ENCODE data around the gene HJV. TPM values are rescaled to one million over a fixed set of nuclear protein-coding genes. Genes with fewer than 3 reads are reported as not detected.
A peak's percentile ranks its signal among the peaks of the same experiment; 100 is the strongest.

Gene HJV
- total RNA-seq, 1 donor from 2014 or later, result not detected

DNA sequence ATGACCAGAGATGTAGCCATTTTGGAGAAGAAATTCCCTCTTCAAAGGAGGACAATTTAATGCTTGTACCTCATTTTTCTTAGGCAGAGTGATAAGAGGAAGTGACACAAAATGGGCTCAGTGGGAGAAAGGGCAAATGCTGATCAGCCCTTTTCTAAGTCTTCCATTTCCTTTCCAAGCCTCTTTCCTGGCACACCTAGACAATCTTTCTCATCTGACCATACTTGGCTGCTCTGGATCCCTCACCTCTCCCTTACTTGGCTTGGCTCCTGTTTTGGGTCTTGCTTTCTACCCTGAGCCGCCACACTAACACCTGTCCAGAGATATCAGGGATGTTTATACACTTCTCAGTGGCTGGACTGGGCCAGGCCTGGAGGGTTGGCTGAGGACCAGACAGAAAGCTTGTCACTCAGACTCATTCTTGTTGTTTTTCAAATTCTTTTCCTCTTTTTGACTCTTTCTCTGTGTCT lies 38.3 kb downstream of the HJV start:
- Mint-ChIP-seq H3K27ac (ENCODE audit: unreplicated experiment) (peak overlapping the region; percentile 16), H3K4me1 (ENCODE audit: unreplicated experiment) (peaks cover 17% of the 10 kb centered on the region), H3K27me3 (ENCODE audit: unreplicated experiment) (no peaks in the 10 kb centered on the region), H3K4me3 (ENCODE audit: unreplicated experiment) (no peak overlapping the region), H3K9me3 (ENCODE audit: unreplicated experiment) (no peaks in the 10 kb centered on the region), H3K36me3 (ENCODE audit: unreplicated experiment) (no peaks in the 10 kb centered on the region)
- DNase-seq (ENCODE audit: extremely low spot score, unreplicated experiment), result no peak
- TF ChIP-seq, protein P1, sequence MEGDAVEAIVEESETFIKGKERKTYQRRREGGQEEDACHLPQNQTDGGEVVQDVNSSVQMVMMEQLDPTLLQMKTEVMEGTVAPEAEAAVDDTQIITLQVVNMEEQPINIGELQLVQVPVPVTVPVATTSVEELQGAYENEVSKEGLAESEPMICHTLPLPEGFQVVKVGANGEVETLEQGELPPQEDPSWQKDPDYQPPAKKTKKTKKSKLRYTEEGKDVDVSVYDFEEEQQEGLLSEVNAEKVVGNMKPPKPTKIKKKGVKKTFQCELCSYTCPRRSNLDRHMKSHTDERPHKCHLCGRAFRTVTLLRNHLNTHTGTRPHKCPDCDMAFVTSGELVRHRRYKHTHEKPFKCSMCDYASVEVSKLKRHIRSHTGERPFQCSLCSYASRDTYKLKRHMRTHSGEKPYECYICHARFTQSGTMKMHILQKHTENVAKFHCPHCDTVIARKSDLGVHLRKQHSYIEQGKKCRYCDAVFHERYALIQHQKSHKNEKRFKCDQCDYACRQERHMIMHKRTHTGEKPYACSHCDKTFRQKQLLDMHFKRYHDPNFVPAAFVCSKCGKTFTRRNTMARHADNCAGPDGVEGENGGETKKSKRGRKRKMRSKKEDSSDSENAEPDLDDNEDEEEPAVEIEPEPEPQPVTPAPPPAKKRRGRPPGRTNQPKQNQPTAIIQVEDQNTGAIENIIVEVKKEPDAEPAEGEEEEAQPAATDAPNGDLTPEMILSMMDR (IDR thresholded peaks at IDR 0.05), result no peak

DNA sequence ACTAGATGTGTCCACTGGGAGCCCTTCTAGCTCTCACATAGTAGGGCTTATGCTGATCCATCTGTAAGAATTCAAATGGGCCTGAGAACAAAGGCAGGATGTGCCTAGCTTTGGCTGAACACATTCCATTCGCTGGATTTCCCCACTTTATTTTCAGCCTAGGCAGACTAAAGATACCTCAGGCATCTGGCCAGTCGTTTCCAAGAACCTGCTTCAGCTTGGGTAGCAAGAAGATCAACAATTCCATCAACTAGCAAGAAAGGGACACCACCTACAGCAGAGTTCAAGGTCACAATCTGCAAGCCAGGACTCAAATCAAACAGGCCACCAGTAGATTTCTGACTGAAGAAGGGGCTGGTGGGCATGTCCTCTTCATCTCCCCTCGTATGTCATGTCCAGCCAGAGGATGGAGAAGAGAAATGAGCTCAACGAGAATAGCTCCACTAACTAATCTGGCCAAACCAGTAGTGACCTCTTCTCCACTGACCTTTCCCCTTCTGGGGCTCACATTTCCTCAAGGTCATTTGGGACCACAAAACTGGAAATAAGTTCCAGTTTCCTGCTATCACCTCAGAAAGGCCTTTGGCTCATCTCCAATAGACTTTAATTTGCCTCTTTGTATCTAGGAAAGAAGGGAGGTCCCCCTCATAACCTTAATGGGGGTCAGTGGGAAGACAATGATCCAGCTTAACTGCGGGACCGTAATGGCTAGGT lies 39.4 kb downstream of the HJV start:
- Mint-ChIP-seq H3K36me3 (ENCODE audit: unreplicated experiment) (no peaks in the 10 kb centered on the region), H3K4me3 (ENCODE audit: unreplicated experiment) (no peak overlapping the region), H3K27me3 (ENCODE audit: unreplicated experiment) (no peaks in the 10 kb centered on the region), H3K9me3 (ENCODE audit: unreplicated experiment) (no peaks in the 10 kb centered on the region), H3K4me1 (ENCODE audit: unreplicated experiment) (peaks cover 17% of the 10 kb centered on the region), H3K27ac (ENCODE audit: unreplicated experiment) (no peak overlapping the region)
- TF ChIP-seq, protein P1 (IDR thresholded peaks at IDR 0.05), result no peak
- DNase-seq (ENCODE audit: extremely low spot score, unreplicated experiment), result no peak

DNA sequence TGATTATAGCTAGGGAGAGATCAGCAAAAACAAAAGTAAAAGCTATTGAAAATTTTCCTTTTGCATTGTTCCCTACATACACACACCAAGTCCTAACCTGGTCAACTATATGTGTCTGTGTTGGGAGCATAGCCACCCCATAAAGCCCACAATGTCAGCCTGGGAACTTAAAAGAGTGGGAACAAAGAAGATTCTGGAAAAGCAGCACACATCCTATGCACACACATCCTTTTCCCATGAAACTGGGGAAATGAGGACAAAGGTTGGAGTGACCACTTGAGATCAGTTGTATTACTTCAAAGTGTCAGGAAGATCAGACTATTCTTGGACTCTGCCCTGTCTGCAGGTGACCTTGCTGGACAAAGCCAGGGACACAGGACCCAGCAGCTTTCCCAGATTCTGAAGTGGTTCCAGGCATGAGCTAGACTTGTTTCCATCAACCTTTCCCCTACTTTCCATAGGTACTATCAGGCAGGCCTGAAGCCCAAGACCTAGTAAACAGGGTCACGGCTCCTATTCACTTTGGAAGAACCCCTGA lies 41.0 kb downstream of the HJV start:
- H3K4me1 Mint-ChIP-seq (ENCODE audit: unreplicated experiment), result peaks cover 10% of the 10 kb centered on the region
- H3K9me3 Mint-ChIP-seq (ENCODE audit: unreplicated experiment), result no peaks in the 10 kb centered on the region
- H3K36me3 Mint-ChIP-seq (ENCODE audit: unreplicated experiment), result no peaks in the 10 kb centered on the region
- DNase-seq (ENCODE audit: extremely low spot score, unreplicated experiment), result no peak
- TF ChIP-seq, protein P1 (IDR thresholded peaks at IDR 0.05), result no peak
- no peak overlapping the region for H3K27ac Mint-ChIP-seq (ENCODE audit: unreplicated experiment)
- H3K4me3 Mint-ChIP-seq (ENCODE audit: unreplicated experiment), result no peak overlapping the region
- H3K27me3 Mint-ChIP-seq (ENCODE audit: unreplicated experiment), result no peaks in the 10 kb centered on the region

DNA sequence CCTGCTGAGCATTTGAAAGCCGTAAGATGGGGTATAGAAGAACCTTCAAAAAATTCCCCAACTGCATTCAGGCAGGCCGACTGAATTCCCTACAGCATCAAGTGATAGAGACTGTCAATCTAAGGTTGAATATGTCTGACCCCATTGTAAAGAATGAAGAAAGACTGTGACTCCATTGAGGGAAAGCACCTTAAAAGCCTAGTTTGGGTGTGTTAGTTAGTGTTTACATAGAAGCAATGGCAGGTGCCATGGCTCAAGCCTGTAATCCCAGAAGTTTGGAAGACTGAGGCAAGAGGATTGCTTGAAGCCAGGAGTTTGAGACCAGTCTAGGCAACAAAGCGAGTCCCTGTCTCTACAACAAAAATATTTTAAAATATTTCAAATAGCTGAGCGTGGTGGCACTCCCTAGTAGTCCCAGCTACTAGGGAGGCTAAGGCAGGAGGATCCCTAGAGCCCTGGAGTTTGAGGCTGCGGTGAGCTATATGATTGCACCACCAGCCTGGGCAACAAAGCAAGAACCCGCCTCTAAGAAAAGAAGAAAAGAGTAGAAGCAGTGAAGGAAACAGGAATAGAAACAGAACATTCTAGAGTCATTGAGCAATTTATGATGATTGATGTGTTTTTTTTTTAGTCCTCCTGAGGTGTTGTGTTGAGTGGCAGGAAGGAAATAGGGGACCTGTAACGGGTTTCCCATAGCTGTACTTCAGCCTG lies 41.6 kb downstream of the HJV start:
- TF ChIP-seq, protein P1 (IDR thresholded peaks at IDR 0.05), result no peak
- peaks cover 8% of the 10 kb centered on the region for H3K4me1 Mint-ChIP-seq (ENCODE audit: unreplicated experiment)

More for the DNA sequence above, 41.6 kb downstream of the HJV start:
- H3K27ac Mint-ChIP-seq (ENCODE audit: unreplicated experiment), result no peak overlapping the region
- no peaks in the 10 kb centered on the region for H3K36me3 Mint-ChIP-seq (ENCODE audit: unreplicated experiment)
- no peak overlapping the region for H3K4me3 Mint-ChIP-seq (ENCODE audit: unreplicated experiment)
- H3K9me3 Mint-ChIP-seq (ENCODE audit: unreplicated experiment), result no peaks in the 10 kb centered on the region
- H3K27me3 Mint-ChIP-seq (ENCODE audit: unreplicated experiment), result no peaks in the 10 kb centered on the region
- DNase-seq (ENCODE audit: extremely low spot score, unreplicated experiment), result no peak
